GM23338 (cell line): Measurements from ENCODE around the gene LRRIQ4.

Experiments
- CREB1 ChIP-seq: fragments of 250-450 bp; sonication (Bioruptor Pico); IDR thresholded peaks from 2 replicates; pipeline ENCODE4 v1.5.0; 2020; ENCODE audit warnings: low read depth, mild to moderate bottlenecking, moderate library complexity
- EZH2 ChIP-seq: fragments of 200-600 bp; sonication (generic); IDR thresholded peaks from one replicate; pipeline ENCODE4 v1.8.0; 2017; ENCODE audit warnings: antibody characterized with exemption, mild to moderate bottlenecking, low read depth; ENCODE audit not compliant: unreplicated experiment
- EZH2phosphoT487 ChIP-seq: fragments of 200-600 bp; sonication (generic); IDR thresholded peaks from one replicate; pipeline ENCODE4 v1.8.1; 2018; ENCODE audit warnings: antibody characterized with exemption; ENCODE audit not compliant: unreplicated experiment
- JUNB ChIP-seq: IDR thresholded peaks from one replicate; pipeline ENCODE4 v1.6.1; 2016; ENCODE audit warnings: antibody characterized with exemption; ENCODE audit not compliant: unreplicated experiment
- NANOG ChIP-seq: IDR thresholded peaks from 2 replicates; pipeline ENCODE4 v1.6.1; 2016; ENCODE audit warnings: antibody characterized with exemption, borderline replicate concordance
- POLR2AphosphoS5 ChIP-seq: IDR thresholded peaks from 2 replicates; pipeline ENCODE4 v1.6.1; 2016; ENCODE audit warnings: antibody characterized with exemption, low read depth
- ZNF114 ChIP-seq: fragments of 250-450 bp; sonication (Bioruptor Pico); IDR thresholded peaks from 2 replicates; pipeline ENCODE4 v1.5.0; 2020; ENCODE audit warnings: mild to moderate bottlenecking, moderate library complexity
- TF ChIP-seq, protein P1 (sequence below), 2 experiments: fragments of 200-600 bp in 1 of 2; sonication (generic) in 1 of 2; conservative IDR thresholded peaks; 2 replicates each; pipeline versions ENCODE4 v1.5.1 to v1.6.1; 2016 to 2017; ENCODE audit warnings: antibody characterized with exemption in 2 of 2, low read depth in 2 of 2, mild to moderate bottlenecking in 2 of 2, moderate library complexity in 1 of 2
- TF ChIP-seq, protein P2 (sequence below): IDR thresholded peaks from one replicate; pipeline ENCODE4 v1.6.1; 2018; ENCODE audit warnings: antibody characterized with exemption; ENCODE audit not compliant: unreplicated experiment
- TF ChIP-seq, protein P3 (sequence below): fragments of 250-450 bp; sonication (Bioruptor Pico); IDR thresholded peaks from 2 replicates; pipeline ENCODE4 v1.5.0; 2020; ENCODE audit warnings: mild to moderate bottlenecking, moderate library complexity

DNA sequence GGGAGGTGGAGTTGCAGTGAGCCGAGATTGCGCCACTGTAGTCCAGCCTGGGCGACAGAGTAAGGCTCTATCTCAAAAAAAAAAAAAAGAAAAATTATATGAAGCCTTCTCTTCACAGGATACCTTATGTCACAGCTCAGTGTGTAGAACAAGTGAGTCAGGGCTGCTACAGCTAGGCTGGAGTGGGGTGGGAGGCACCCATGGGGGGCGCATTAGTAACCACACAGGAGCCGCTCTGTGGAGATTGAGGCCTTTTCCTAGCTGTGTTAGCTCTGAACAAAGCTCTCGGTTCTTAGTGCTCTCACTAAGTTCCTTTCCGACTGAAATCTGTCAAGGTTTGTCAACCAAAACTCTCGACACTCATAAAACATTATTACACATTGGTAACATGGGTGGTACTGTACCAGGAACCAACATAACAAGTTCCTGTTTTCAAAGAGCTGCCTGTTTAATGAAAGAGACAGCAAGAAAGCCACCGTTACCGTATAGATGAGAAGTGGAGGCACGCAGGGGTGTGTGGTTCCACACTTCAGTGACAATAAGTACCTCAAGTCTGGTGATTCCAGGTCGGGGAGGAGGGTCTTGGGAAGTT is 52.6 kb downstream of the LRRIQ4 start:
- TF ChIP-seq, protein P1, sequence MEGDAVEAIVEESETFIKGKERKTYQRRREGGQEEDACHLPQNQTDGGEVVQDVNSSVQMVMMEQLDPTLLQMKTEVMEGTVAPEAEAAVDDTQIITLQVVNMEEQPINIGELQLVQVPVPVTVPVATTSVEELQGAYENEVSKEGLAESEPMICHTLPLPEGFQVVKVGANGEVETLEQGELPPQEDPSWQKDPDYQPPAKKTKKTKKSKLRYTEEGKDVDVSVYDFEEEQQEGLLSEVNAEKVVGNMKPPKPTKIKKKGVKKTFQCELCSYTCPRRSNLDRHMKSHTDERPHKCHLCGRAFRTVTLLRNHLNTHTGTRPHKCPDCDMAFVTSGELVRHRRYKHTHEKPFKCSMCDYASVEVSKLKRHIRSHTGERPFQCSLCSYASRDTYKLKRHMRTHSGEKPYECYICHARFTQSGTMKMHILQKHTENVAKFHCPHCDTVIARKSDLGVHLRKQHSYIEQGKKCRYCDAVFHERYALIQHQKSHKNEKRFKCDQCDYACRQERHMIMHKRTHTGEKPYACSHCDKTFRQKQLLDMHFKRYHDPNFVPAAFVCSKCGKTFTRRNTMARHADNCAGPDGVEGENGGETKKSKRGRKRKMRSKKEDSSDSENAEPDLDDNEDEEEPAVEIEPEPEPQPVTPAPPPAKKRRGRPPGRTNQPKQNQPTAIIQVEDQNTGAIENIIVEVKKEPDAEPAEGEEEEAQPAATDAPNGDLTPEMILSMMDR (conservative IDR thresholded peaks at IDR 0.05; ENCODE audit: low read depth in 2 of 2): no peak
- TF ChIP-seq POLR2AphosphoS5: no peak
- no peak for TF ChIP-seq EZH2
- no peak for TF ChIP-seq EZH2phosphoT487
- TF ChIP-seq, protein P2, sequence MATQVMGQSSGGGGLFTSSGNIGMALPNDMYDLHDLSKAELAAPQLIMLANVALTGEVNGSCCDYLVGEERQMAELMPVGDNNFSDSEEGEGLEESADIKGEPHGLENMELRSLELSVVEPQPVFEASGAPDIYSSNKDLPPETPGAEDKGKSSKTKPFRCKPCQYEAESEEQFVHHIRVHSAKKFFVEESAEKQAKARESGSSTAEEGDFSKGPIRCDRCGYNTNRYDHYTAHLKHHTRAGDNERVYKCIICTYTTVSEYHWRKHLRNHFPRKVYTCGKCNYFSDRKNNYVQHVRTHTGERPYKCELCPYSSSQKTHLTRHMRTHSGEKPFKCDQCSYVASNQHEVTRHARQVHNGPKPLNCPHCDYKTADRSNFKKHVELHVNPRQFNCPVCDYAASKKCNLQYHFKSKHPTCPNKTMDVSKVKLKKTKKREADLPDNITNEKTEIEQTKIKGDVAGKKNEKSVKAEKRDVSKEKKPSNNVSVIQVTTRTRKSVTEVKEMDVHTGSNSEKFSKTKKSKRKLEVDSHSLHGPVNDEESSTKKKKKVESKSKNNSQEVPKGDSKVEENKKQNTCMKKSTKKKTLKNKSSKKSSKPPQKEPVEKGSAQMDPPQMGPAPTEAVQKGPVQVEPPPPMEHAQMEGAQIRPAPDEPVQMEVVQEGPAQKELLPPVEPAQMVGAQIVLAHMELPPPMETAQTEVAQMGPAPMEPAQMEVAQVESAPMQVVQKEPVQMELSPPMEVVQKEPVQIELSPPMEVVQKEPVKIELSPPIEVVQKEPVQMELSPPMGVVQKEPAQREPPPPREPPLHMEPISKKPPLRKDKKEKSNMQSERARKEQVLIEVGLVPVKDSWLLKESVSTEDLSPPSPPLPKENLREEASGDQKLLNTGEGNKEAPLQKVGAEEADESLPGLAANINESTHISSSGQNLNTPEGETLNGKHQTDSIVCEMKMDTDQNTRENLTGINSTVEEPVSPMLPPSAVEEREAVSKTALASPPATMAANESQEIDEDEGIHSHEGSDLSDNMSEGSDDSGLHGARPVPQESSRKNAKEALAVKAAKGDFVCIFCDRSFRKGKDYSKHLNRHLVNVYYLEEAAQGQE: no peak
- no peak for TF ChIP-seq CREB1 (CRISPR knock-in tag)
- TF ChIP-seq JUNB: no peak
- TF ChIP-seq, protein P3, sequence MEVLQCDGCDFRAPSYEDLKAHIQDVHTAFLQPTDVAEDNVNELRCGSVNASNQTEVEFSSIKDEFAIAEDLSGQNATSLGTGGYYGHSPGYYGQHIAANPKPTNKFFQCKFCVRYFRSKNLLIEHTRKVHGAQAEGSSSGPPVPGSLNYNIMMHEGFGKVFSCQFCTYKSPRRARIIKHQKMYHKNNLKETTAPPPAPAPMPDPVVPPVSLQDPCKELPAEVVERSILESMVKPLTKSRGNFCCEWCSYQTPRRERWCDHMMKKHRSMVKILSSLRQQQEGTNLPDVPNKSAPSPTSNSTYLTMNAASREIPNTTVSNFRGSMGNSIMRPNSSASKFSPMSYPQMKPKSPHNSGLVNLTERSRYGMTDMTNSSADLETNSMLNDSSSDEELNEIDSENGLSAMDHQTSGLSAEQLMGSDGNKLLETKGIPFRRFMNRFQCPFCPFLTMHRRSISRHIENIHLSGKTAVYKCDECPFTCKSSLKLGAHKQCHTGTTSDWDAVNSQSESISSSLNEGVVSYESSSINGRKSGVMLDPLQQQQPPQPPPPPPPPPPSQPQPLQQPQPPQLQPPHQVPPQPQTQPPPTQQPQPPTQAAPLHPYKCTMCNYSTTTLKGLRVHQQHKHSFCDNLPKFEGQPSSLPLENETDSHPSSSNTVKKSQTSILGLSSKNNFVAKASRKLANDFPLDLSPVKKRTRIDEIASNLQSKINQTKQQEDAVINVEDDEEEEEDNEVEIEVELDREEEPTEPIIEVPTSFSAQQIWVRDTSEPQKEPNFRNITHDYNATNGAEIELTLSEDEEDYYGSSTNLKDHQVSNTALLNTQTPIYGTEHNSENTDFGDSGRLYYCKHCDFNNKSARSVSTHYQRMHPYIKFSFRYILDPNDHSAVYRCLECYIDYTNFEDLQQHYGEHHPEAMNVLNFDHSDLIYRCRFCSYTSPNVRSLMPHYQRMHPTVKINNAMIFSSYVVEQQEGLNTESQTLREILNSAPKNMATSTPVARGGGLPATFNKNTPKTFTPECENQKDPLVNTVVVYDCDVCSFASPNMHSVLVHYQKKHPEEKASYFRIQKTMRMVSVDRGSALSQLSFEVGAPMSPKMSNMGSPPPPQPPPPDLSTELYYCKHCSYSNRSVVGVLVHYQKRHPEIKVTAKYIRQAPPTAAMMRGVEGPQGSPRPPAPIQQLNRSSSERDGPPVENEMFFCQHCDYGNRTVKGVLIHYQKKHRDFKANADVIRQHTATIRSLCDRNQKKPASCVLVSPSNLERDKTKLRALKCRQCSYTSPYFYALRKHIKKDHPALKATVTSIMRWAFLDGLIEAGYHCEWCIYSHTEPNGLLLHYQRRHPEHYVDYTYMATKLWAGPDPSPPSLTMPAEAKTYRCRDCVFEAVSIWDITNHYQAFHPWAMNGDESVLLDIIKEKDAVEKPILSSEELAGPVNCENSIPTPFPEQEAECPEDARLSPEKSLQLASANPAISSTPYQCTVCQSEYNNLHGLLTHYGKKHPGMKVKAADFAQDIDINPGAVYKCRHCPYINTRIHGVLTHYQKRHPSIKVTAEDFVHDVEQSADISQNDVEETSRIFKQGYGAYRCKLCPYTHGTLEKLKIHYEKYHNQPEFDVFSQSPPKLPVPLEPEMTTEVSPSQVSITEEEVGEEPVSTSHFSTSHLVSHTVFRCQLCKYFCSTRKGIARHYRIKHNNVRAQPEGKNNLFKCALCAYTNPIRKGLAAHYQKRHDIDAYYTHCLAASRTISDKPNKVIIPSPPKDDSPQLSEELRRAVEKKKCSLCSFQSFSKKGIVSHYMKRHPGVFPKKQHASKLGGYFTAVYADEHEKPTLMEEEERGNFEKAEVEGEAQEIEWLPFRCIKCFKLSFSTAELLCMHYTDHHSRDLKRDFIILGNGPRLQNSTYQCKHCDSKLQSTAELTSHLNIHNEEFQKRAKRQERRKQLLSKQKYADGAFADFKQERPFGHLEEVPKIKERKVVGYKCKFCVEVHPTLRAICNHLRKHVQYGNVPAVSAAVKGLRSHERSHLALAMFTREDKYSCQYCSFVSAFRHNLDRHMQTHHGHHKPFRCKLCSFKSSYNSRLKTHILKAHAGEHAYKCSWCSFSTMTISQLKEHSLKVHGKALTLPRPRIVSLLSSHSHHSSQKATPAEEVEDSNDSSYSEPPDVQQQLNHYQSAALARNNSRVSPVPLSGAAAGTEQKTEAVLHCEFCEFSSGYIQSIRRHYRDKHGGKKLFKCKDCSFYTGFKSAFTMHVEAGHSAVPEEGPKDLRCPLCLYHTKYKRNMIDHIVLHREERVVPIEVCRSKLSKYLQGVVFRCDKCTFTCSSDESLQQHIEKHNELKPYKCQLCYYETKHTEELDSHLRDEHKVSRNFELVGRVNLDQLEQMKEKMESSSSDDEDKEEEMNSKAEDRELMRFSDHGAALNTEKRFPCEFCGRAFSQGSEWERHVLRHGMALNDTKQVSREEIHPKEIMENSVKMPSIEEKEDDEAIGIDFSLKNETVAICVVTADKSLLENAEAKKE: no peak
- TF ChIP-seq NANOG: no peak
- TF ChIP-seq ZNF114 (CRISPR knock-in tag): no peak
